ENCODE data around the gene TRUB1.

Gene TRUB1

GRCh38 chr10:114967071-114967470 is 29.1 kb downstream of the TRUB1 start:
- H3K4me3 ChIP-seq (replicated peaks in 1 of 2; ENCODE audit: low read depth in 2 of 2, low read length in 2 of 2) = no peak overlapping the region
- DNase-seq (ENCODE audit: low read depth in 2 of 2) = peak; percentile 69 to 77
- no peak for TF ChIP-seq CTCF (IDR thresholded peaks at IDR 0.05; ENCODE audit: low read depth, low read length)

GRCh38 chr10:114970515-114970914 is 32.5 kb downstream of the TRUB1 start:
- no peak for TF ChIP-seq CTCF (IDR thresholded peaks at IDR 0.05; ENCODE audit: low read depth, low read length)
- DNase-seq (ENCODE audit: low read depth in 2 of 2) = no peak
- H3K4me3 ChIP-seq (replicated peaks in 1 of 2; ENCODE audit: low read depth in 2 of 2, low read length in 2 of 2) = no peak overlapping the region

GRCh38 chr10:114973306-114973705 is 35.3 kb downstream of the TRUB1 start:
- no peak for TF ChIP-seq CTCF (IDR thresholded peaks at IDR 0.05; ENCODE audit: low read depth, low read length)
- H3K4me3 ChIP-seq (replicated peaks in 1 of 2; ENCODE audit: low read depth in 2 of 2, low read length in 2 of 2) = no peak overlapping the region
- DNase-seq (ENCODE audit: low read depth in 2 of 2) = no peak

GRCh38 chr10:114973997-114974396 is 36.0 kb downstream of the TRUB1 start:
- no peak overlapping the region for H3K4me3 ChIP-seq (replicated peaks in 1 of 2; ENCODE audit: low read depth in 2 of 2, low read length in 2 of 2)
- no peak for TF ChIP-seq CTCF (IDR thresholded peaks at IDR 0.05; ENCODE audit: low read depth, low read length)
- DNase-seq (ENCODE audit: low read depth in 2 of 2) = no peak

GRCh38 chr10:114974625-114975024 is 36.6 kb downstream of the TRUB1 start:
- no peak for TF ChIP-seq CTCF (IDR thresholded peaks at IDR 0.05; ENCODE audit: low read depth, low read length)
- no peak overlapping the region for H3K4me3 ChIP-seq (replicated peaks in 1 of 2; ENCODE audit: low read depth in 2 of 2, low read length in 2 of 2)
- DNase-seq (ENCODE audit: low read depth in 2 of 2) = peak in 1 of 2 donors; percentile 6

GRCh38 chr10:114975091-114975490 is 37.1 kb downstream of the TRUB1 start:
- no peak for DNase-seq (ENCODE audit: low read depth in 2 of 2)
- H3K4me3 ChIP-seq (replicated peaks in 1 of 2; ENCODE audit: low read depth in 2 of 2, low read length in 2 of 2) = no peak overlapping the region
- TF ChIP-seq CTCF (IDR thresholded peaks at IDR 0.05; ENCODE audit: low read depth, low read length) = no peak

GRCh38 chr10:114982989-114983388 is 45.0 kb downstream of the TRUB1 start:
- no peak for DNase-seq (ENCODE audit: low read depth in 2 of 2)
- no peak overlapping the region for H3K4me3 ChIP-seq (replicated peaks in 1 of 2; ENCODE audit: low read depth in 2 of 2, low read length in 2 of 2)
- TF ChIP-seq CTCF (IDR thresholded peaks at IDR 0.05; ENCODE audit: low read depth, low read length) = no peak
